H1 (cell line): ENCODE measurements around the gene TNFSF12. TPM values are rescaled to one million over a fixed set of nuclear protein-coding genes. Genes with fewer than 3 reads are reported as not detected.

ENCODE experiments used
- CTCF ChIA-PET: fragments of 300-600 bp; sonication (Branson Sonifier 250); formaldehyde crosslinking; loops from one replicate; lab custom pipeline; 2021; ENCODE audit not compliant: partially characterized antibody; lab: Charles Lee
- POLR2A ChIA-PET: fragments of 300-600 bp; sonication (Branson Sonifier 250); formaldehyde crosslinking; loops from one replicate; lab custom pipeline; 2021; ENCODE audit warnings: inconsistent platforms; ENCODE audit not compliant: partially characterized antibody; lab: Charles Lee
- DNase-seq, 2 experiments: peaks; one replicate each; pipeline versions ENCODE4 v3.0.0 to v3.0.0-alpha.2; 2010 to 2022; ENCODE audit warnings: low spot score in 2 of 2, low read depth in 1 of 2, mixed read lengths in 1 of 2
- FAIRE-seq: peaks from 2 replicates; lab custom pipeline; 2011; peaks lifted over from hg19 to GRCh38; lab: Jason Lieb, UNC
- H2AFZ ChIP-seq: 2 replicates; pipeline ENCODE4 v1.8.1; 2012; ENCODE audit warnings: low read length, inconsistent platforms
- H2AK5ac ChIP-seq: 2 replicates; pipeline ENCODE4 v1.6.1; 2013; ENCODE audit warnings: low read depth, low read length
- H2BK120ac ChIP-seq: replicated peaks from 2 replicates; pipeline ENCODE3; 2013; ENCODE audit warnings: low read depth, low read length, inconsistent platforms
- H2BK12ac ChIP-seq: 2 replicates; pipeline ENCODE4 v1.6.1; 2013; ENCODE audit warnings: low read depth, low read length
- H2BK15ac ChIP-seq: 2 replicates; pipeline ENCODE4 v1.6.1; 2013; ENCODE audit warnings: low read length
- H2BK20ac ChIP-seq: 2 replicates; pipeline ENCODE4 v1.6.1; 2013; ENCODE audit warnings: low read length
- H2BK5ac ChIP-seq: 2 replicates; pipeline ENCODE4 v1.6.1; 2013; ENCODE audit warnings: low read depth, low read length
- H3K14ac ChIP-seq: 2 replicates; pipeline ENCODE4 v1.6.1; 2013; ENCODE audit warnings: inconsistent platforms; ENCODE audit not compliant: insufficient read length
- H3K18ac ChIP-seq: 2 replicates; pipeline ENCODE4 v1.6.1; 2013; ENCODE audit warnings: low read length; ENCODE audit errors: extremely low read depth
- H3K23ac ChIP-seq: 2 replicates; pipeline ENCODE4 v1.6.1; 2013; ENCODE audit warnings: inconsistent platforms; ENCODE audit not compliant: insufficient read length
- H3K23me2 ChIP-seq: 2 replicates; pipeline ENCODE4 v1.6.1; 2013; ENCODE audit warnings: low read depth, low read length
- H3K27ac ChIP-seq: 2 replicates; pipeline ENCODE4 v1.6.1; 2011; ENCODE audit warnings: low read depth, low read length, inconsistent platforms
- H3K27me3 ChIP-seq, 4 experiments: replicated peaks in 1 of 4; 1 replicate in 1 of 4; 2 replicates in 3 of 4; pipeline versions ENCODE4 v1.6.1 to v1.8.1; 2011 to 2013; ENCODE audit warnings: low read length in 3 of 4, mild to moderate bottlenecking in 3 of 4, inconsistent platforms in 2 of 4, mixed read lengths in 2 of 4, moderate library complexity in 1 of 4; ENCODE audit not compliant: control insufficient read depth in 3 of 4, insufficient read depth in 3 of 4; ENCODE audit errors: extremely low read depth in 1 of 4
- H3K36me3 ChIP-seq, 4 experiments: 2 replicates each; pipeline versions ENCODE4 v1.6.1 to v1.8.1; 2011 to 2013; ENCODE audit warnings: mild to moderate bottlenecking in 4 of 4, low read length in 3 of 4, moderate library complexity in 2 of 4, control low read depth in 1 of 4, inconsistent platforms in 1 of 4; ENCODE audit not compliant: insufficient read depth in 4 of 4, control insufficient read depth in 2 of 4
- H3K4ac ChIP-seq: replicated peaks from 2 replicates; pipeline ENCODE3; 2013; ENCODE audit warnings: low read length, low read depth, mixed read lengths, inconsistent platforms; ENCODE audit not compliant: insufficient read length
- H3K4me1 ChIP-seq, 4 experiments: replicated peaks in 1 of 4; 1 replicate in 1 of 4; 2 replicates in 3 of 4; pipeline versions ENCODE4 v1.6.1 to v1.8.1; 2011 to 2013; ENCODE audit warnings: low read length in 3 of 4, inconsistent platforms in 2 of 4, mixed read lengths in 1 of 4; ENCODE audit not compliant: insufficient read depth in 4 of 4, control insufficient read depth in 3 of 4
- H3K4me2 ChIP-seq, 2 experiments: 2 replicates each; pipeline versions ENCODE4 v1.6.1 to v1.8.1; 2011 to 2013; ENCODE audit warnings: low read depth in 2 of 2, low read length in 2 of 2, control low read depth in 1 of 2, inconsistent platforms in 1 of 2, mild to moderate bottlenecking in 1 of 2; ENCODE audit not compliant: insufficient read depth in 1 of 2
- H3K4me3 ChIP-seq, 4 experiments: fragments of 200-600, 300-600 bp in 1 of 4; sonication (generic), shearing (Covaris generic), sonication (Bioruptor Twin) in 1 of 4; 2 replicates each; pipeline versions ENCODE4 v1.5.1 to v1.8.1; 2011 to 2016; ENCODE audit warnings: low read length in 4 of 4, low read depth in 3 of 4, control low read depth in 2 of 4, inconsistent platforms in 2 of 4, mild to moderate bottlenecking in 2 of 4, mixed read lengths in 1 of 4, moderate library complexity in 1 of 4; ENCODE audit not compliant: insufficient read depth in 2 of 4; ENCODE audit errors: extremely low read depth in 1 of 4
- H3K56ac ChIP-seq: replicated peaks from 2 replicates; pipeline ENCODE3; 2013; ENCODE audit warnings: low read depth, mild to moderate bottlenecking, mixed read lengths, low read length, inconsistent platforms; ENCODE audit not compliant: insufficient read length
- H3K79me1 ChIP-seq: 2 replicates; pipeline ENCODE4 v1.6.1; 2013; ENCODE audit warnings: low read depth, low read length, control low read depth
- H3K79me2 ChIP-seq, 2 experiments: 2 replicates each; pipeline versions ENCODE4 v1.6.1 to v1.8.1; 2012 to 2013; ENCODE audit warnings: low read length in 2 of 2, mild to moderate bottlenecking in 2 of 2, inconsistent platforms in 1 of 2; ENCODE audit not compliant: insufficient read depth in 2 of 2, control insufficient read depth in 1 of 2
- H3K9ac ChIP-seq, 4 experiments: replicated peaks in 1 of 4; 1 replicate in 1 of 4; 2 replicates in 3 of 4; pipeline versions ENCODE4 v1.6.1 to v1.8.1; 2011 to 2013; ENCODE audit warnings: low read depth in 3 of 4, low read length in 3 of 4, control low read depth in 2 of 4, mild to moderate bottlenecking in 2 of 4, moderate library complexity in 2 of 4, inconsistent platforms in 1 of 4; ENCODE audit errors: extremely low read depth in 1 of 4
- H3K9me3 ChIP-seq, 2 experiments: 2 replicates each; pipeline versions ENCODE4 v1.6.1 to v1.8.1; 2012 to 2013; ENCODE audit warnings: mild to moderate bottlenecking in 2 of 2, moderate library complexity in 2 of 2, control low read depth in 1 of 2, inconsistent platforms in 1 of 2, low read depth in 1 of 2, low read length in 1 of 2, mixed read lengths in 1 of 2; ENCODE audit not compliant: insufficient read depth in 2 of 2
- H4K20me1 ChIP-seq, 2 experiments: replicated peaks in 1 of 2; 2 replicates each; pipeline versions ENCODE3 to v1.8.1; 2011 to 2013; ENCODE audit warnings: inconsistent platforms in 2 of 2, low read length in 2 of 2, mild to moderate bottlenecking in 1 of 2; ENCODE audit not compliant: insufficient read depth in 2 of 2, control insufficient read depth in 1 of 2
- H4K5ac ChIP-seq: 2 replicates; pipeline ENCODE4 v1.6.1; 2013; ENCODE audit warnings: low read length, low read depth, mixed read lengths, inconsistent platforms; ENCODE audit not compliant: insufficient read length
- H4K8ac ChIP-seq: 2 replicates; pipeline ENCODE4 v1.8.0; 2013; ENCODE audit warnings: mild to moderate bottlenecking, moderate library complexity, low read length, inconsistent platforms; ENCODE audit not compliant: insufficient read depth; ENCODE audit errors: extremely low read depth
- H4K91ac ChIP-seq: replicated peaks from 2 replicates; pipeline ENCODE3; 2013; ENCODE audit warnings: low read length, mixed read lengths, inconsistent platforms; ENCODE audit not compliant: insufficient read length
- BACH1 ChIP-seq: IDR thresholded peaks from 2 replicates; pipeline ENCODE4 v1.6.1; 2012; ENCODE audit warnings: low read length, improper control_type of control experiment
- CHD2 ChIP-seq: IDR thresholded peaks from 2 replicates; pipeline ENCODE4 v1.6.1; 2012; ENCODE audit warnings: low read length, improper control_type of control experiment
- GABPA ChIP-seq: IDR thresholded peaks from 2 replicates; pipeline ENCODE4 v1.6.1; 2011; ENCODE audit warnings: mild to moderate bottlenecking, low read length, moderate library complexity, borderline replicate concordance; ENCODE audit not compliant: insufficient read depth
- SP4 ChIP-seq: IDR thresholded peaks from 2 replicates; pipeline ENCODE4 v1.6.1; 2012; ENCODE audit warnings: low read length, inconsistent platforms
- SRF ChIP-seq: IDR thresholded peaks from 2 replicates; pipeline ENCODE4 v1.6.1; 2011; ENCODE audit warnings: mild to moderate bottlenecking, low read depth, low read length, moderate library complexity
- TEAD4 ChIP-seq: IDR thresholded peaks from 2 replicates; pipeline ENCODE4 v1.6.1; 2012; ENCODE audit warnings: low read depth, low read length, inconsistent platforms, mixed read lengths
- ZNF274 ChIP-seq: IDR thresholded peaks from 2 replicates; pipeline ENCODE4 v1.7.0; 2012; ENCODE audit warnings: low read length, borderline replicate concordance; ENCODE audit errors: extremely low read depth
- WGBS, 2 experiments: shearing (Covaris generic) in 1 of 2; methylation state at CpG; one replicate each; pipeline versions ENCODE4 v1.1.6 to v1.1.7; 2013 to 2015; ENCODE audit warnings: low lambda C conversion rate in 2 of 2, mixed read lengths in 2 of 2, inconsistent platforms in 1 of 2, low coverage in 1 of 2, missing lambda C conversion rate in 1 of 2; ENCODE audit not compliant: insufficient replicate concordance in 2 of 2, insufficient coverage in 1 of 2, insufficient read length in 1 of 2; ENCODE audit errors: extremely low coverage in 1 of 2, missing lambda C conversion rate in 1 of 2; 5-methylcytosine and 5-hydroxymethylcytosine counted together
- polyA plus RNA-seq, 7 experiments: library from polyadenylated mRNA; depleted of rRNA in 3 of 7; stranded (reverse) in 5 of 7; unstranded in 2 of 7; fragments of >200 nt in 5 of 7; fragments of 200-250 nt in 2 of 7; gene quantifications; 1 replicate in 5 of 7; 2 replicates in 1 of 7; 4 replicates in 1 of 7; pipeline versions ENCODE4 v1.2.1 to v1.2.3, GENCODE V29; 2011 to 2013; ENCODE audit warnings: missing spikeins in 2 of 7, mixed read lengths in 2 of 7
- total RNA-seq: library from RNA; stranded (reverse); fragmentation: NEBNext Ultra II Directional; extraction: Animal tissue kit (Norgen Biotek cat#: 25700); gene quantifications from 2 replicates; pipeline ENCODE4 v1.2.1, GENCODE V29; 2021
- TF ChIP-seq, protein P1 (sequence below): IDR thresholded peaks from 2 replicates; pipeline ENCODE4 v1.6.1; 2012; ENCODE audit warnings: inconsistent platforms

TNFSF12 gene
- total and polyA plus RNA-seq, 2 of the 8 experiments (the other 6 are each of a cell fraction or from before 2014, with no cell fraction given), result 7.2 to 9.6 TPM

DNA sequence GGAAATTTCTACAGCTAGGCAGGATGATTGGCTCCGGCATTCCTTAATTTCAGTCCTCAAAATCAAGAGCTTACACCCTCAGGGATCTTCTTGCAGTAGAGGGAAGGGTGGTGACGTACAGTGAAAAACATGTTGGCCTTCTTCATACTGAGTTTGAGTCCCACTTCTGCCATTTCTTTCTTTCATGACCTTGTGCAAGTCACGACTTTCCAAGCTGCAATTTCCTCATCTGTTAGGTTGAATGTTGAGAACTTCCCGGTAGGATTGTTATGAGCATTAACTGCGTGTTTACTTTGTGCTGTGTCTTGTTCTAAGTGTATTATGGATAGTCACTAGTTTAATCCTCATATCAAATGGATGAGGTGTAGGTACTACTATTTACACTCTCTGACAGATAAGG lies 20.7 kb downstream of the TNFSF12 start:
- ChIA-PET POLR2A (interaction anchor here (0.8 to 37.5 kb wide), 11 partner anchors 6 to 335 kb away, joined by 3 to 1144 read pairs (median 5); partner anchors contain the start of genes CD68, DVL2, MPDU1 and POLR2A), CTCF (interaction anchor here (0.8 to 4.5 kb wide), 7 partner anchors 9 to 103 kb away, joined by 3 to 33 read pairs (median 4); partner anchors contain the start of genes SENP3 and SOX15)
- Histone ChIP-seq H3K56ac (no peak overlapping the region), H3K79me1 (peaks cover 5% of the 10 kb centered on the region), H3K18ac (no peak overlapping the region), H4K20me1 (peaks cover 8 to 12% of the 10 kb centered on the region in 2 experiments), H3K4me3 (no peak overlapping the region), H4K5ac (no peak overlapping the region), H2BK20ac (no peak overlapping the region), H2BK120ac (no peak overlapping the region), H3K23ac (no peak overlapping the region), H2BK5ac (no peak overlapping the region), H3K36me3 (peaks cover 29 to 67% (median 51%) of the 10 kb centered on the region in 4 experiments), H2BK12ac (no peak overlapping the region), H3K9me3 (no peaks in the 10 kb centered on the region), H3K79me2 (peaks cover 15 to 24% of the 10 kb centered on the region in 2 experiments), H3K9ac (no peak overlapping the region), H3K27ac (no peak overlapping the region), H3K14ac (no peak overlapping the region), H3K23me2 (peaks cover 4% of the 10 kb centered on the region), H3K4me2 (no peak overlapping the region), H3K4me1 (peaks cover 1 to 5% (median 2%) of the 10 kb centered on the region in 4 experiments), H2BK15ac (no peak overlapping the region), H3K4ac (no peak overlapping the region), H3K27me3 (no peaks in the 10 kb centered on the region), H2AFZ (no peak overlapping the region), H2AK5ac (no peak overlapping the region), H4K8ac (no peak overlapping the region), H4K91ac (no peak overlapping the region)
- TF ChIP-seq CHD2 (no peak), ZNF274 (no peak), TEAD4 (no peak), SP4 (no peak), SRF (no peak), GABPA (no peak), BACH1 (no peak)
- TF ChIP-seq, protein P1, sequence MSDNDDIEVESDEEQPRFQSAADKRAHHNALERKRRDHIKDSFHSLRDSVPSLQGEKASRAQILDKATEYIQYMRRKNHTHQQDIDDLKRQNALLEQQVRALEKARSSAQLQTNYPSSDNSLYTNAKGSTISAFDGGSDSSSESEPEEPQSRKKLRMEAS, result no peak
- DNase-seq (no peak), FAIRE-seq (no peak)
- WGBS, 2 experiments, result 96% methylated on average over 5 of the region's 5 CpGs; no CpG with 5 or more reads in 1 of the 2 experiments
